GM12874 (cell line): Measurements from ENCODE around the gene ORMDL3.

ENCODE experiments used
- TF ChIP-seq, protein P1 (sequence below): IDR thresholded peaks from 2 replicates; pipeline ENCODE4 v1.5.1; 2011; ENCODE audit warnings: low read depth, mild to moderate bottlenecking, control low read depth, low read length, moderate library complexity; ENCODE audit not compliant: insufficient read depth

The ORMDL3 gene

GRCh38 chr17:39927101-39927928 is at the start of gene ORMDL3, which contains the start of gene LRRC3C:
TSS of gene ORMDL3 (minus strand) at chr17:39927601. CDS start at chr17:39924203, 3,398 bp downstream.
TSS of gene LRRC3C (plus strand) at chr17:39927732. CDS start at chr17:39941524, 13,792 bp downstream.
- TF ChIP-seq, protein P1, sequence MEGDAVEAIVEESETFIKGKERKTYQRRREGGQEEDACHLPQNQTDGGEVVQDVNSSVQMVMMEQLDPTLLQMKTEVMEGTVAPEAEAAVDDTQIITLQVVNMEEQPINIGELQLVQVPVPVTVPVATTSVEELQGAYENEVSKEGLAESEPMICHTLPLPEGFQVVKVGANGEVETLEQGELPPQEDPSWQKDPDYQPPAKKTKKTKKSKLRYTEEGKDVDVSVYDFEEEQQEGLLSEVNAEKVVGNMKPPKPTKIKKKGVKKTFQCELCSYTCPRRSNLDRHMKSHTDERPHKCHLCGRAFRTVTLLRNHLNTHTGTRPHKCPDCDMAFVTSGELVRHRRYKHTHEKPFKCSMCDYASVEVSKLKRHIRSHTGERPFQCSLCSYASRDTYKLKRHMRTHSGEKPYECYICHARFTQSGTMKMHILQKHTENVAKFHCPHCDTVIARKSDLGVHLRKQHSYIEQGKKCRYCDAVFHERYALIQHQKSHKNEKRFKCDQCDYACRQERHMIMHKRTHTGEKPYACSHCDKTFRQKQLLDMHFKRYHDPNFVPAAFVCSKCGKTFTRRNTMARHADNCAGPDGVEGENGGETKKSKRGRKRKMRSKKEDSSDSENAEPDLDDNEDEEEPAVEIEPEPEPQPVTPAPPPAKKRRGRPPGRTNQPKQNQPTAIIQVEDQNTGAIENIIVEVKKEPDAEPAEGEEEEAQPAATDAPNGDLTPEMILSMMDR: no peak

- TF ChIP-seq, protein P1: no peak
Observed at GRCh38 chr17:39975801-39976200, 48.4 kb upstream of the ORMDL3 start.

DNA sequence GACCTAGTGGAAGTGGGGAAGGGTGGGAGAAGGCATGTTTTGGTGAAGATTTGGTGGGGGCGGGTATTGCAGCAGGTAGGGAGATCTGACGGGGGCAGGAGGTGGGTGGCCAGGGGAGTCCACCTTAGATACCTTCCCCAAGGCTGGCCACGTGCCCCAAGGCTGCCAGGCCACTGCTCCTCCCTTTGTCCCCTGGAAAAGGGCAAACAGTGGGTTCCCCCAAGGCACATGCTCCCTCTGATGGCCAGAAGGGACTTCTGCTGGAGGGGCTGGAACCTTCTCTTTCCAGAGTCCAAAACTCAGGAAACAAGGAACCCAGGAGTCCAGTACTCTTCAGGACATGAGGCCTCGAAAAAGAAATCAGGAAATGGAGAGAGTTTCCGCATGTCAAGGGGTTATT is 47.0 kb upstream of the ORMDL3 start:
- TF ChIP-seq, protein P1: no peak

GRCh38 chr17:39973496-39973895 is 46.1 kb upstream of the ORMDL3 start:
- TF ChIP-seq, protein P1: no peak

- TF ChIP-seq, protein P1: no peak
Observed at GRCh38 chr17:39972271-39972670, 44.9 kb upstream of the ORMDL3 start.

- TF ChIP-seq, protein P1: no peak
Observed at GRCh38 chr17:39971076-39971603, 43.7 kb upstream of the ORMDL3 start.

- TF ChIP-seq, protein P1: no peak
Observed at GRCh38 chr17:39970157-39970692, 42.8 kb upstream of the ORMDL3 start.
